ENCODE results near the gene TGFBRAP1. TPM values are rescaled to one million over a fixed set of nuclear protein-coding genes. Genes with fewer than 3 reads are reported as not detected.

The TGFBRAP1 gene
- total RNA-seq = 40.6 and 49.4 TPM in 2 replicates

- no peak for DNase-seq (ENCODE audit: extremely low read depth, low read depth, low spot score)
These were observed at the start of gene TGFBRAP1 for GRCh38 chr2:105329561-105330495. TSS of gene TGFBRAP1 (minus strand) at chr2:105329735. CDS start at chr2:105308301, 21,434 bp downstream.

GRCh38 chr2:105378921-105379383 is 49.4 kb upstream of the TGFBRAP1 start:
- no peak for DNase-seq (ENCODE audit: extremely low read depth, low read depth, low spot score)

- no peak for DNase-seq (ENCODE audit: extremely low read depth, low read depth, low spot score)
These were observed 48.8 kb upstream of the TGFBRAP1 start for GRCh38 chr2:105378276-105378840.

GRCh38 chr2:105377871-105378270 is 48.3 kb upstream of the TGFBRAP1 start:
- DNase-seq (ENCODE audit: extremely low read depth, low read depth, low spot score) = no peak

GRCh38 chr2:105376789-105377240 is 47.3 kb upstream of the TGFBRAP1 start:
- peak; percentile 74 for DNase-seq (ENCODE audit: extremely low read depth, low read depth, low spot score)

GRCh38 chr2:105376010-105376409 is 46.5 kb upstream of the TGFBRAP1 start:
- no peak for DNase-seq (ENCODE audit: extremely low read depth, low read depth, low spot score)

- DNase-seq (ENCODE audit: extremely low read depth, low read depth, low spot score) = no peak
These were observed 45.5 kb upstream of the TGFBRAP1 start for GRCh38 chr2:105375001-105375561.

GRCh38 chr2:105373895-105374401 is 44.4 kb upstream of the TGFBRAP1 start:
- no peak for DNase-seq (ENCODE audit: extremely low read depth, low read depth, low spot score)

- DNase-seq (ENCODE audit: extremely low read depth, low read depth, low spot score) = no peak
These were observed 43.8 kb upstream of the TGFBRAP1 start for GRCh38 chr2:105373344-105373781.

- no peak for DNase-seq (ENCODE audit: extremely low read depth, low read depth, low spot score)
These were observed 42.3 kb upstream of the TGFBRAP1 start for GRCh38 chr2:105371810-105372209.

GRCh38 chr2:105371156-105371555 is 41.6 kb upstream of the TGFBRAP1 start:
- no peak for DNase-seq (ENCODE audit: extremely low read depth, low read depth, low spot score)

GRCh38 chr2:105369777-105370690 is 40.5 kb upstream of the TGFBRAP1 start:
- no peak for DNase-seq (ENCODE audit: extremely low read depth, low read depth, low spot score)

- no peak for DNase-seq (ENCODE audit: extremely low read depth, low read depth, low spot score)
These were observed 39.3 kb upstream of the TGFBRAP1 start for GRCh38 chr2:105368759-105369408.

GRCh38 chr2:105365206-105365605 is 35.7 kb upstream of the TGFBRAP1 start:
- no peak for DNase-seq (ENCODE audit: extremely low read depth, low read depth, low spot score)

- DNase-seq (ENCODE audit: extremely low read depth, low read depth, low spot score) = no peak
These were observed 35.1 kb upstream of the TGFBRAP1 start for GRCh38 chr2:105364436-105365139.

- DNase-seq (ENCODE audit: extremely low read depth, low read depth, low spot score) = no peak
These were observed 33.5 kb upstream of the TGFBRAP1 start for GRCh38 chr2:105362862-105363591.

GRCh38 chr2:105361102-105361889 is 31.8 kb upstream of the TGFBRAP1 start:
- no peak for DNase-seq (ENCODE audit: extremely low read depth, low read depth, low spot score)

GRCh38 chr2:105358593-105358992 is 29.1 kb upstream of the TGFBRAP1 start:
- no peak for DNase-seq (ENCODE audit: extremely low read depth, low read depth, low spot score)

Measured in glomerular endothelial cell (primary cell).